ENCODE measurements around the gene SRRM4.

DNA sequence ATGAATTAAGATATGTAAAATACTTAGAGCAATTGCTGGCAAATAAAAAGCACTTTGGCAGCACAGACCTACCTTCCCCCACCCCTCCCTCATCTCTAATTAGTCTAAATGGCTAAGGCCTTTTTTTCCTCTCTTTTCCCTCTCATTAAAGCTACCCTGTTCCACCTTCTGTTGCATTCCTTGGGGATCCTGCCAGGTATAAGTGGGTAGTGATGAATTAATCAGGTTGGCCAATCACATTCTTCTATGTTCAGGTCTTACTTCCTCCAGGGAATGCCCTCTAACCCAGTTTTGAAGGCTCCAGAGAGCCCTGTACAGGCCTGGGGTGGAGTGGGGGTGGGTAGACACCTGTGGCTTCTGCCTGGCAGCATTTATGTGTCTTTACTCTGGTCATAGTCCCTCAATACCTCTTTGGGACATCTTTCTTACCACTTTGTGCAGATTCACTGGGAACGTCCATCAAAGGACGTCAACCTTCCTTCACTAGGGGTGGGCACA lies 225.8 kb downstream of the SRRM4 start:
- TF ChIP-seq EZH2 (IDR thresholded peaks at IDR 0.05; ENCODE audit: borderline replicate concordance, low read length) (no peak), CTCF (IDR thresholded peaks at IDR 0.05; ENCODE audit: low read length) (no peak)

All from OCI-LY1 (cell line).